ENCODE data around the gene TMEM203.

TMEM203 gene

GRCh38 chr9:137214620-137215019 lies 9.2 kb upstream of the TMEM203 start:
- Histone ChIP-seq H3K4me1 (ENCODE audit: low read length) (no peaks in the 10 kb centered on the region), H3K4me3 (ENCODE audit: low read length) (no peak overlapping the region), H3K36me3 (replicated peaks; ENCODE audit: low read depth, low read length) (peaks cover 5% of the 10 kb centered on the region), H3K4me2 (ENCODE audit: low read length) (no peak overlapping the region), H3K79me2 (ENCODE audit: low read length) (no peaks in the 10 kb centered on the region), H3K27ac (ENCODE audit: low read length) (no peak overlapping the region), H3K27me3 (ENCODE audit: low read depth, low read length) (no peaks in the 10 kb centered on the region), H4K20me1 (ENCODE audit: insufficient read depth, low read length) (no peaks in the 10 kb centered on the region), H3K9ac (ENCODE audit: low read length) (no peak overlapping the region), H2AFZ (ENCODE audit: low read depth, low read length) (no peak overlapping the region), H3K9me3 (ENCODE audit: insufficient read depth, low read length) (no peaks in the 10 kb centered on the region)
- TF ChIP-seq EZH2phosphoT487 (IDR thresholded peaks at IDR 0.05; ENCODE audit: low read depth) (no peak), CTCF (IDR thresholded peaks at IDR 0.05; ENCODE audit: low read depth, low read length) (no peak)

GRCh38 chr9:137213160-137214060 lies 8.0 kb upstream of the TMEM203 start:
- no peaks in the 10 kb centered on the region for H3K4me1 ChIP-seq (ENCODE audit: low read length)
- H3K27ac ChIP-seq (ENCODE audit: low read length) = no peak overlapping the region
- no peaks in the 10 kb centered on the region for H3K79me2 ChIP-seq (ENCODE audit: low read length)
- H3K9me3 ChIP-seq (ENCODE audit: insufficient read depth, low read length) = no peaks in the 10 kb centered on the region
- peak overlapping the region; percentile 73 for H3K4me2 ChIP-seq (ENCODE audit: low read length)
- no peak overlapping the region for H2AFZ ChIP-seq (ENCODE audit: low read depth, low read length)
- peak overlapping the region; percentile 78 for H3K4me3 ChIP-seq (ENCODE audit: low read length)
- H3K9ac ChIP-seq (ENCODE audit: low read length) = peak overlapping the region; percentile 61
- peaks cover 5% of the 10 kb centered on the region for H3K36me3 ChIP-seq (replicated peaks; ENCODE audit: low read depth, low read length)
- no peaks in the 10 kb centered on the region for H3K27me3 ChIP-seq (ENCODE audit: low read depth, low read length)
- no peak for TF ChIP-seq EZH2phosphoT487 (IDR thresholded peaks at IDR 0.05; ENCODE audit: low read depth)
- TF ChIP-seq CTCF (IDR thresholded peaks at IDR 0.05; ENCODE audit: low read depth, low read length) = peak; percentile 35
- no peaks in the 10 kb centered on the region for H4K20me1 ChIP-seq (ENCODE audit: insufficient read depth, low read length)

- Histone ChIP-seq H3K9ac (ENCODE audit: low read length) (peak overlapping the region; percentile 61), H3K4me3 (ENCODE audit: low read length) (peak overlapping the region; percentile 78), H3K9me3 (ENCODE audit: insufficient read depth, low read length) (no peaks in the 10 kb centered on the region), H3K27ac (ENCODE audit: low read length) (no peak overlapping the region), H3K79me2 (ENCODE audit: low read length) (no peaks in the 10 kb centered on the region), H3K4me2 (ENCODE audit: low read length) (peak overlapping the region; percentile 73), H3K36me3 (replicated peaks; ENCODE audit: low read depth, low read length) (peaks cover 5% of the 10 kb centered on the region), H3K27me3 (ENCODE audit: low read depth, low read length) (no peaks in the 10 kb centered on the region), H3K4me1 (ENCODE audit: low read length) (no peaks in the 10 kb centered on the region), H2AFZ (ENCODE audit: low read depth, low read length) (no peak overlapping the region), H4K20me1 (ENCODE audit: insufficient read depth, low read length) (no peaks in the 10 kb centered on the region)
- TF ChIP-seq CTCF (IDR thresholded peaks at IDR 0.05; ENCODE audit: low read depth, low read length) = 0 out of 2 replicates have a peak, but pooled peaks have one; percentile 4
- no peak for TF ChIP-seq EZH2phosphoT487 (IDR thresholded peaks at IDR 0.05; ENCODE audit: low read depth)
These were observed 7.1 kb upstream of the TMEM203 start for GRCh38 chr9:137212520-137212919.

GRCh38 chr9:137211532-137211931 lies 6.1 kb upstream of the TMEM203 start:
- H3K36me3 ChIP-seq (replicated peaks; ENCODE audit: low read depth, low read length) = peaks cover 5% of the 10 kb centered on the region
- no peaks in the 10 kb centered on the region for H3K9me3 ChIP-seq (ENCODE audit: insufficient read depth, low read length)
- no peak overlapping the region for H3K4me3 ChIP-seq (ENCODE audit: low read length)
- no peaks in the 10 kb centered on the region for H3K27me3 ChIP-seq (ENCODE audit: low read depth, low read length)
- no peak overlapping the region for H3K4me2 ChIP-seq (ENCODE audit: low read length)
- no peaks in the 10 kb centered on the region for H4K20me1 ChIP-seq (ENCODE audit: insufficient read depth, low read length)
- peaks cover 2% of the 10 kb centered on the region for H3K4me1 ChIP-seq (ENCODE audit: low read length)
- no peak for TF ChIP-seq EZH2phosphoT487 (IDR thresholded peaks at IDR 0.05; ENCODE audit: low read depth)
- no peak for TF ChIP-seq CTCF (IDR thresholded peaks at IDR 0.05; ENCODE audit: low read depth, low read length)
- no peak overlapping the region for H3K27ac ChIP-seq (ENCODE audit: low read length)
- no peak overlapping the region for H2AFZ ChIP-seq (ENCODE audit: low read depth, low read length)
- H3K9ac ChIP-seq (ENCODE audit: low read length) = no peak overlapping the region
- H3K79me2 ChIP-seq (ENCODE audit: low read length) = peaks cover 9% of the 10 kb centered on the region

All from OCI-LY3 (cell line).